Esophagus muscularis mucosa (tissue), 4 donors: ENCODE results near the gene CYBRD1.

Source experiments
- CTCF ChIP-seq, 3 experiments: fragments of 200-600 bp in 2 of 3; fragments of 450-650 bp in 1 of 3; sonication (generic) in 2 of 3; IDR thresholded peaks; one replicate each; pipeline ENCODE4 v1.5.1; 2017 to 2019; ENCODE audit warnings: antibody characterized with exemption in 3 of 3, mild to moderate bottlenecking in 2 of 3, moderate library complexity in 1 of 3
- EP300 ChIP-seq: sonication (generic); formaldehyde crosslinking; IDR thresholded peaks from one replicate; pipeline ENCODE4 v1.6.1; 2017; ENCODE audit warnings: antibody characterized with exemption
- POLR2A ChIP-seq: fragments of 450-650 bp; IDR thresholded peaks from one replicate; pipeline ENCODE4 v1.6.1; 2017; ENCODE audit warnings: antibody characterized with exemption, moderate library complexity, mild to moderate bottlenecking, low read depth

GRCh38 chr2:171524018-171524401 is 1.7 kb downstream of the CYBRD1 start:
- no peak for TF ChIP-seq CTCF (IDR thresholded peaks at IDR 0.05)
- TF ChIP-seq POLR2A, result no peak
- TF ChIP-seq EP300, result no peak
